ENCODE measurements around the gene TMEM120B.

DNA sequence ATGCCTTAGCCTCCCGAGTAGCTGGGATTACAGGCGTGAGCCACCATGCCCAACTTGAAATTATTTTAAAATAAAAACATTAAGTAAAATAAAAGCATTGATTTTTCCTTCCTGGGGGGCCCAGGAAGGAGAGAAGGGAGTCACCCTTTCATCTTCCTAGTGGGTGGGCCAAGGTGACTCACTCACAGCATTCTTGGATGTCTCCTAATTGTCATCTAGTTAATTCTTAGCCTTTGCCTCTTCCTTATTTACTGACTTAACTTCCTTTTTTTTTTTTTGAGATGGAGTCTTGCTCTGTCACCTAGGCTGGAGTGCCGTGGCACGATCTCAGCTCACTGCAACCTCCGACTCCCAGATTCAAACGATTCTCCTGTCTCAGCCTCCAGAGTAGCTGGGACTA, 29.2 kb downstream of the TMEM120B start:
- TF ChIP-seq, protein P1, sequence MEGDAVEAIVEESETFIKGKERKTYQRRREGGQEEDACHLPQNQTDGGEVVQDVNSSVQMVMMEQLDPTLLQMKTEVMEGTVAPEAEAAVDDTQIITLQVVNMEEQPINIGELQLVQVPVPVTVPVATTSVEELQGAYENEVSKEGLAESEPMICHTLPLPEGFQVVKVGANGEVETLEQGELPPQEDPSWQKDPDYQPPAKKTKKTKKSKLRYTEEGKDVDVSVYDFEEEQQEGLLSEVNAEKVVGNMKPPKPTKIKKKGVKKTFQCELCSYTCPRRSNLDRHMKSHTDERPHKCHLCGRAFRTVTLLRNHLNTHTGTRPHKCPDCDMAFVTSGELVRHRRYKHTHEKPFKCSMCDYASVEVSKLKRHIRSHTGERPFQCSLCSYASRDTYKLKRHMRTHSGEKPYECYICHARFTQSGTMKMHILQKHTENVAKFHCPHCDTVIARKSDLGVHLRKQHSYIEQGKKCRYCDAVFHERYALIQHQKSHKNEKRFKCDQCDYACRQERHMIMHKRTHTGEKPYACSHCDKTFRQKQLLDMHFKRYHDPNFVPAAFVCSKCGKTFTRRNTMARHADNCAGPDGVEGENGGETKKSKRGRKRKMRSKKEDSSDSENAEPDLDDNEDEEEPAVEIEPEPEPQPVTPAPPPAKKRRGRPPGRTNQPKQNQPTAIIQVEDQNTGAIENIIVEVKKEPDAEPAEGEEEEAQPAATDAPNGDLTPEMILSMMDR (IDR thresholded peaks at IDR 0.05), result no peak
- TF ChIP-seq POLR2A (IDR thresholded peaks at IDR 0.05), result no peak

All from body of pancreas (tissue), 4 donors.